Upper lobe of left lung (tissue), 4 donors: ENCODE data around the gene TRIM23.

Experiments
- CTCF ChIP-seq, 6 experiments: fragments of 450-650 bp in 4 of 6; fragments of 200-600 bp in 2 of 6; sonication (generic) in 2 of 6; IDR thresholded peaks; one replicate each; pipeline ENCODE4 v1.5.1; 2016 to 2019; ENCODE audit warnings: antibody characterized with exemption in 6 of 6
- EP300 ChIP-seq, 4 donors: sonication (generic); formaldehyde crosslinking; IDR thresholded peaks; one replicate each; pipeline ENCODE4 v1.5.1; 2017; ENCODE audit warnings: antibody characterized with exemption in 4 of 4, control low read depth in 2 of 4
- POLR2A ChIP-seq, 4 donors: fragments of 450-650 bp; IDR thresholded peaks; one replicate each; pipeline ENCODE4 v1.5.1; 2016 to 2017; ENCODE audit warnings: antibody characterized with exemption in 4 of 4, mild to moderate bottlenecking in 2 of 4
- POLR2AphosphoS5 ChIP-seq, 2 donors: sonication (generic); formaldehyde crosslinking; IDR thresholded peaks; one replicate each; pipeline ENCODE4 v1.5.1; 2017; ENCODE audit warnings: antibody characterized with exemption in 2 of 2

- TF ChIP-seq CTCF (IDR thresholded peaks at IDR 0.05) (peak in 3 of 6 experiments; percentile 9 to 52 (median 34)), POLR2AphosphoS5 (IDR thresholded peaks at IDR 0.05) (no peak), POLR2A (IDR thresholded peaks at IDR 0.05) (no peak), EP300 (IDR thresholded peaks at IDR 0.05) (no peak)
These were observed 39.8 kb upstream of the TRIM23 start for GRCh38 chr5:65663804-65664521.
